RWPE1 (cell line): ENCODE measurements around the gene CYP4V2.

Source experiments
- CTCF ChIA-PET: fragments of 350-600 bp; sonication (Branson Sonifier 250); formaldehyde crosslinking; extraction: SDS; loops from one replicate; lab custom pipeline; 2021; lab: Yijun Ruan, JAX
- POLR2A ChIA-PET: fragments of 400-600 bp; formaldehyde crosslinking; extraction: SDS; loops from one replicate; lab custom pipeline; 2020; ENCODE audit warnings: antibody characterized with exemption; ENCODE audit not compliant: low non-redundant PET; lab: Yijun Ruan, JAX
- DNase-seq: peaks from one replicate; pipeline ENCODE4 v3.0.0; 2012; ENCODE audit warnings: low spot score
- H3K27ac ChIP-seq: fragments of 450-650 bp; 2 replicates; pipeline ENCODE4 v1.5.1; 2017
- TF ChIP-seq, protein P1 (sequence below): fragments of 450-650 bp; conservative IDR thresholded peaks from 2 replicates; pipeline ENCODE4 v1.5.1; 2017; ENCODE audit warnings: low read depth, mild to moderate bottlenecking

The CYP4V2 gene

DNA sequence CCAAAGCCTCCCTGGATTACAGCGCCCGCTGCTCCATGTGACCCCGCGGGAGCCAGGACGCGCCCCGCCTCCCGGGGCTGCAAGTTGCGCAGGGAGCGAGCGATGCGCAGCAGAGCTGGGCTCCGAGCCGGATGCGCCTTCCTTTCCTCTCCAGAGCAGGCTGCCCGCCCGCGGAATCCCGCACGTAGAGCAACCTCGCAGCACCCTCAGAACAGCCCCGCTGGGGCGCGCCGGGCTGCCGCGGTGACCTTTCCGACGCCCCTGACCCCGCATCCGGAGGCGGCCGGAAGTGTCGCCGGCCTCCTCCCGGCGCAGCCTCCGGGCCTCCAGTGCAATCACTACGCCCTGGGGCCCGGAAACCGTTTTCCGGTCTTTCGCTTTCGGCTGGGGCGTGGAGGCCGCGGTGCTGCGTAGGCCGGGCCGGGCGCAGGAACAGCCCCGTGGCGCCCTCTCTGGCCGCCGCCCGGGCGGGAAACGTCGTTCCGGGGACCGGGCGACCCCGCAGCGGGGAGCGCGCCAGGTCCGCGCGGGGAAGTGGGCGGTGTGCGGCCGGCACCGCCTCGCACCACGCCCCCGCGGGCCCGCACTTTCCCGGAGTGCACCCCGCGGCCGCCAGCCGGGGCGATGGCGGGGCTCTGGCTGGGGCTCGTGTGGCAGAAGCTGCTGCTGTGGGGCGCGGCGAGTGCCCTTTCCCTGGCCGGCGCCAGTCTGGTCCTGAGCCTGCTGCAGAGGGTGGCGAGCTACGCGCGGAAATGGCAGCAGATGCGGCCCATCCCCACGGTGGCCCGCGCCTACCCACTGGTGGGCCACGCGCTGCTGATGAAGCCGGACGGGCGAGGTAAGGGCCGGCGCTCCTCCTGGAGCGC lies at the start of gene CYP4V2:
TSS of gene CYP4V2 (plus strand) at position 368 of the 866 bp plus-strand sequence. CDS start at position 625, 257 bp downstream.
- H3K27ac ChIP-seq = peak within 1 kb of the TSS; percentile 93
- TF ChIP-seq, protein P1, sequence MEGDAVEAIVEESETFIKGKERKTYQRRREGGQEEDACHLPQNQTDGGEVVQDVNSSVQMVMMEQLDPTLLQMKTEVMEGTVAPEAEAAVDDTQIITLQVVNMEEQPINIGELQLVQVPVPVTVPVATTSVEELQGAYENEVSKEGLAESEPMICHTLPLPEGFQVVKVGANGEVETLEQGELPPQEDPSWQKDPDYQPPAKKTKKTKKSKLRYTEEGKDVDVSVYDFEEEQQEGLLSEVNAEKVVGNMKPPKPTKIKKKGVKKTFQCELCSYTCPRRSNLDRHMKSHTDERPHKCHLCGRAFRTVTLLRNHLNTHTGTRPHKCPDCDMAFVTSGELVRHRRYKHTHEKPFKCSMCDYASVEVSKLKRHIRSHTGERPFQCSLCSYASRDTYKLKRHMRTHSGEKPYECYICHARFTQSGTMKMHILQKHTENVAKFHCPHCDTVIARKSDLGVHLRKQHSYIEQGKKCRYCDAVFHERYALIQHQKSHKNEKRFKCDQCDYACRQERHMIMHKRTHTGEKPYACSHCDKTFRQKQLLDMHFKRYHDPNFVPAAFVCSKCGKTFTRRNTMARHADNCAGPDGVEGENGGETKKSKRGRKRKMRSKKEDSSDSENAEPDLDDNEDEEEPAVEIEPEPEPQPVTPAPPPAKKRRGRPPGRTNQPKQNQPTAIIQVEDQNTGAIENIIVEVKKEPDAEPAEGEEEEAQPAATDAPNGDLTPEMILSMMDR = peak; percentile 57
- ChIA-PET CTCF (interaction anchor here (0.6 to 0.7 kb wide), 2 partner anchors 20 to 39 kb away, joined by 3 read pairs; no protein-coding TSS in a partner anchor), POLR2A (no interaction called here)
- DNase-seq = peak; percentile 67

DNA sequence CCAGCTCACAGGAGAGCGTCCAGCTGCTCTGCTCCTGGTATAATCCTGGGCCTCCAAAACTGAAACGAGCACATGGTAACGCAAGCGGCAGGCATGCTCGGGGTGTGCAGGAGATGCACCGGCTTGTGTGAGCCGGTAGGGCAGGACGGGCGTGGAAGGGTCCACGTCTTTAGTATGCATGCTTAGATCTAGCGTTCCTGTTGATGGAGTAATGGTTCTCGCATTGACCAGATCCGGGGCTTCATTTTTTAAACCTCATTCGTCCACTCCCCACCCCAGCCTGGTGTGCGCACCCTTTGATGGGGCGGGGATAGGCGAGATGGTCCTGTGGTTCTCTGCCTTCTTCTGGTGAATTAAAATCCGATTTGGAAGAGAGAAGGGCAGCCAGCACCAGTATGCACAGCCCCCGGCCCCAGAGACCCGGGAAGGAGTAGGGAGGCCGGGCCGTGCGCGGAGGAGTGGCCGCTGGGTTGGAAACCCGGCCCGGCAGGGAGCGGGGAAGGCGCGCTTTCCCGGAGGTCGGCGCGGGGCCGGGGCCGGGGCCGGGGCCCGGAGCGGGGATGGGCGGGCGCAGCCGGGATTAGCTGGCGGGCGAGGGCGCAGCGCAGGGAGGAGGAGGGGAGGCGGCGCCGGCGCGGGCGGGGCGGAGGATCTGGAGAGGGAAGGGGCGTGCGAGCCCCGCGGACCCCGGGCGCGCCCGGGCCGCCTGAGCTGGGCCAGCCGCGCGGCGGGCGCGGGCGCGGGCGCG lies 47.0 kb upstream of the CYP4V2 start:
- DNase-seq = peak; percentile 15
- TF ChIP-seq, protein P1 = no peak
- ChIA-PET POLR2A (no interaction called here), CTCF (no interaction called here)
- no peak overlapping the region for H3K27ac ChIP-seq

DNA sequence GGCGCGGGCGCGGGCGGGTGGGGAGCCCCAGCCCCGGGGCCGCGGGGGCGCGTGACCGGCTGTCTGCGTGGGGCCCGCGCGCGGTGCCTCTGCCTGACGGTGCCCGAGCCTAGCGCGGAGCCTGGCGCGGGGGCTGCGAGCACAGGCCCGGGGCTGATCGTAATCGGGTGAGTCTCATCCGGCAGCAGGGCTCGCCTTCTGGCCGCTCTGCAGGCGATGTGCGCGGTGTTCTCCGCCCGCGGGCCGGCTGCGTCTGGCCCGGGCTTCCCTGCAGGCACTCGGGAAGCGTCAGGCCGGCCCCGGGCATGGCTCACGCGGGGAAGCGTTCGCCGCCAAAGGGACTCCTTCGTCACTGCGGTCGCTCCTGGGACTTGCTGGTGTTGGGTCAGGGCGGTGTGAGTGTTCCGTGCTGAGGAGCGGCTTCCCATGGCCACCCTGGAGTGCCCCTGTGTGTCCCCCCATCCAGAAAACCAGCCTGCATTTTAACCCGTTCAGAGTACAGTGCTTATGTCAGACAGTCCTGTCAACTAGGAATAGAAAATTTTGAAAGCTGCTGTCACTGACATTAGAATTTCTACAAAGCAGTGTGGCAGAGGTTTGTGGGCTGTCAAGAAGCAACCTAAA lies 46.3 kb upstream of the CYP4V2 start:
- CTCF ChIA-PET = no interaction called here
- no peak overlapping the region for H3K27ac ChIP-seq
- peak; percentile 37 for DNase-seq
- POLR2A ChIA-PET = no interaction called here
- TF ChIP-seq, protein P1 = no peak

DNA sequence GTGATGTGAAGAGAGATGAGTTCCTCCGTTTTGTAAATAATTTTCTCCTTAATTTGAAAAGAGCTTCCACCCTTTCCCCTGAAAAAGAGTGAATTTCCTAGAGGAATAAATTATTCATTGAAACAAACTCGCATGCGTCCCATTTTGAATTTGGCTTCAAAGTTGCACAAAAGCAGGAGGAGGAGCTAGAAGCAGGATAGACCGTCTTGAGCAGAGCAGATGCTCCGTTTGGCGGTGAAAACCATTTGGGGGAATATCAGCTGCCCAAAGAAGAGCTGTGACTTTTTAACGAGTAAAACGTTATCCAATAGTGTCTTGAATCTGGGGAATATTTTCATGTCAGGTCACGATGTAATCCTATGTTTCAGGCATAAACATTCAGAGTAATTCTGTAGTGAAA lies 44.9 kb upstream of the CYP4V2 start:
- H3K27ac ChIP-seq = no peak overlapping the region
- TF ChIP-seq, protein P1 = no peak
- DNase-seq = no peak
- ChIA-PET POLR2A (no interaction called here), CTCF (no interaction called here)

- no peak for DNase-seq
- ChIA-PET CTCF (no interaction called here), POLR2A (no interaction called here)
- TF ChIP-seq, protein P1 = no peak
- no peak overlapping the region for H3K27ac ChIP-seq
Measured at GRCh38 chr4:186148336-186148975, 42.9 kb upstream of the CYP4V2 start.

GRCh38 chr4:186149872-186150271 lies 41.5 kb upstream of the CYP4V2 start:
- no peak for DNase-seq
- ChIA-PET POLR2A (no interaction called here), CTCF (no interaction called here)
- H3K27ac ChIP-seq = no peak overlapping the region
- TF ChIP-seq, protein P1 = peak; percentile 50
